Keratinocyte (primary cell): ENCODE results near the gene CD248. TPM values are rescaled to one million over a fixed set of nuclear protein-coding genes. Genes with fewer than 3 reads are reported as not detected.
A peak's percentile ranks its signal among the peaks of the same experiment; 100 is the strongest.

Source experiments
- DNase-seq: peaks from one replicate; pipeline ENCODE4 v3.0.0-alpha.2; 2011; ENCODE audit warnings: low read depth, missing footprints, low spot score
- FAIRE-seq: peaks from 2 replicates; lab custom pipeline; 2011; peaks lifted over from hg19 to GRCh38; lab: Jason Lieb, UNC
- H2AFZ ChIP-seq: 2 replicates; pipeline ENCODE4 v1.6.0; 2012; ENCODE audit warnings: low read length, control low read depth, inconsistent platforms; ENCODE audit not compliant: control insufficient read depth
- H3K27ac ChIP-seq: 2 replicates; pipeline ENCODE4 v1.5.1; 2011; ENCODE audit warnings: low read length; ENCODE audit not compliant: control insufficient read depth, insufficient read depth
- H3K27me3 ChIP-seq: 3 replicates; pipeline ENCODE4 v1.6.0; 2011; ENCODE audit warnings: low read length; ENCODE audit not compliant: control insufficient read depth, insufficient read depth; ENCODE audit errors: extremely low read depth
- H3K36me3 ChIP-seq, 2 experiments: 2 replicates in 1 of 2; 3 replicates in 1 of 2; pipeline ENCODE4 v1.5.1; 2011; ENCODE audit warnings: low read length in 2 of 2, mild to moderate bottlenecking in 1 of 2; ENCODE audit not compliant: control insufficient read depth in 2 of 2, insufficient read depth in 2 of 2; ENCODE audit errors: extremely low read depth in 1 of 2
- H3K4me1 ChIP-seq: 3 replicates; pipeline ENCODE4 v1.5.1; 2011; ENCODE audit warnings: low read length; ENCODE audit not compliant: control insufficient read depth, insufficient read depth; ENCODE audit errors: extremely low read depth
- H3K4me2 ChIP-seq: 3 replicates; pipeline ENCODE4 v1.6.0; 2011; ENCODE audit warnings: low read depth, low read length; ENCODE audit not compliant: control insufficient read depth, insufficient read depth; ENCODE audit errors: extremely low read depth
- H3K4me3 ChIP-seq, 3 experiments: fragments of 200-600 bp in 1 of 3; sonication (generic) in 1 of 3; 2 replicates in 2 of 3; 3 replicates in 1 of 3; pipeline ENCODE4 v1.5.1; 2011 to 2016; ENCODE audit warnings: low read length in 3 of 3, mild to moderate bottlenecking in 3 of 3, control low read depth in 2 of 3, inconsistent platforms in 1 of 3, low read depth in 1 of 3, mixed read lengths in 1 of 3, mixed run types in 1 of 3, moderate library complexity in 1 of 3; ENCODE audit not compliant: control insufficient read depth in 2 of 3, insufficient read depth in 2 of 3; ENCODE audit errors: extremely low read depth in 1 of 3
- H3K79me2 ChIP-seq: 2 replicates; pipeline ENCODE4 v1.6.0; 2012; ENCODE audit warnings: low read length; ENCODE audit not compliant: control insufficient read depth, insufficient read depth
- H3K9ac ChIP-seq: 3 replicates; pipeline ENCODE4 v1.6.0; 2011; ENCODE audit warnings: low read length; ENCODE audit not compliant: control insufficient read depth, insufficient read depth; ENCODE audit errors: extremely low read depth
- H3K9me1 ChIP-seq: 3 replicates; pipeline ENCODE4 v1.6.0; 2011; ENCODE audit warnings: low read length; ENCODE audit not compliant: control insufficient read depth, insufficient read depth; ENCODE audit errors: extremely low read depth
- H3K9me3 ChIP-seq: 2 replicates; pipeline ENCODE4 v1.5.1; 2012; ENCODE audit warnings: low read depth, low read length; ENCODE audit not compliant: control insufficient read depth
- H4K20me1 ChIP-seq: 3 replicates; pipeline ENCODE4 v1.6.0; 2011; ENCODE audit warnings: low read length; ENCODE audit not compliant: control insufficient read depth, insufficient read depth; ENCODE audit errors: extremely low read depth
- CTCF ChIP-seq, 3 experiments: IDR thresholded peaks in 1 of 3; conservative IDR thresholded peaks in 1 of 3; optimal IDR thresholded peaks in 1 of 3; 2 replicates in 2 of 3; 3 replicates in 1 of 3; pipeline versions ENCODE3 to v1.5.1; 2011; ENCODE audit warnings: low read length in 3 of 3, mild to moderate bottlenecking in 3 of 3, moderate library complexity in 2 of 3, control low read depth in 1 of 3, inconsistent platforms in 1 of 3; ENCODE audit not compliant: insufficient read depth in 2 of 3; ENCODE audit errors: extremely low read depth in 1 of 3
- EZH2 ChIP-seq: IDR thresholded peaks from one replicate; pipeline ENCODE4 v1.6.1; 2012; ENCODE audit warnings: inconsistent platforms, mild to moderate bottlenecking, low read length, moderate library complexity
- dilution Hi-C: fragments of 300-500 bp; cut with MboI; formaldehyde crosslinking; loops from one replicate; pipeline ENCODE4 v1.7.0; 2020; ENCODE audit warnings: low sequenced_read_pairs; ENCODE audit not compliant: extremely low pct_ligation_motif_present
- polyA plus RNA-seq, 5 experiments: library from polyadenylated mRNA; depleted of rRNA in 3 of 5; stranded (reverse) in 3 of 5; stranded (forward) in 1 of 5; unstranded in 1 of 5; fragments of >200 nt; gene quantifications; 1 replicate in 1 of 5; 2 replicates in 3 of 5; 3 replicates in 1 of 5; pipeline versions ENCODE4 v1.2.1 to v1.2.3, GENCODE V29; 2011 to 2012; ENCODE audit warnings: missing spikeins in 2 of 5, low read depth in 1 of 5, low replicate concordance in 1 of 5

The CD248 gene
- polyA plus RNA-seq, 1 donor (not counting 4 experiments of a cell fraction or from before 2014, with no cell fraction given), result 0.12 TPM

DNA sequence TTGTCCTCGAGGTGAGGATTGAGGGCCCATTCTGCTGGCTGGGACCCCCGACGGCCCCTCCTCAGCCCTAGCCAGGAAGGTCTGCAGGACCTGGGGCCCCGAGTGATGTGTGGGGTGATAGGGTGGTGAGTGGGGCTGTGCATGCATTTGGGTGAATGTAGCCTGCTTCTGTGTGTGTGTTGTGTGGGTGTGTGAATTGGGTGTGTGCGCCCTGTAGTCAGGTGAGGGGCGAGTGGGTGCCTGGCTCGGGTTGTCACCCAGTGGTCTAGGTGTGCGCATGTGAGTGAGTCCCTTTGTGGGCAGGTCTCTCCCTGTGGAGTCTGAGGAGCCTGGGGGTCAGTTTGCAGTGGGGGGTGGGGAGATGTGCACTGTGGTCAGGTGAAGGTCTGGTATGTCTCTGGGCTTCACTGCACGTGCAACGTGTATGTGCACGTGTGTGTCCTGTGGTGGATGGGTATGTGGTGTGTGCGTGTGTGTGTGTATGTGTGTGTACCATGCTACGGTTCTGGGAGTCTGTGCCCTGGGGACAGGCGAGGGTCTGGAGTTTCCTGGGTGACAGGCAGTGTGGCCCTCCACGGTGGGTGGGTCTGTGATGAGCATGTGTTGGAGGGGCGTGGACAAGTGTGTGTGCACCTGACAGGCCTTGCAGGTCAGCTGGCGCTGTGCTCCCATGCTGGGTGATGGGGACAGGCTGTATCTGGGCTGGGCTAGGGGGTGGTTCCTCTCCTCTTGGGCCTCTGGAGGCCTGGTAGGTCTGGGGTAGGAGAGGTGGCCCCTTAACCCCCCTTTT, 24.1 kb downstream of the CD248 start:
- peaks cover 10% of the 10 kb centered on the region for H3K79me2 ChIP-seq
- H4K20me1 ChIP-seq, result no peaks in the 10 kb centered on the region
- H3K4me3 ChIP-seq, result no peak overlapping the region
- H3K4me2 ChIP-seq, result no peak overlapping the region
- dilution Hi-C loops, result no loop called here
- H3K9me1 ChIP-seq, result no peaks in the 10 kb centered on the region
- peaks cover 13% of the 10 kb centered on the region for H3K4me1 ChIP-seq
- no peak overlapping the region for H3K9ac ChIP-seq
- no peak overlapping the region for H2AFZ ChIP-seq
- H3K27me3 ChIP-seq, result peaks cover 29% of the 10 kb centered on the region
- H3K9me3 ChIP-seq, result no peaks in the 10 kb centered on the region
- DNase-seq (no peak), FAIRE-seq (no peak)
- H3K36me3 ChIP-seq, result peaks cover under 1 to 1% of the 10 kb centered on the region in 2 experiments
- peak; percentile 5 for TF ChIP-seq EZH2
- TF ChIP-seq CTCF (optimal IDR thresholded peaks at IDR 0.05 in 1 of 3, IDR thresholded peaks at IDR 0.05 in 1 of 3, conservative IDR thresholded peaks at IDR 0.05 in 1 of 3; ENCODE audit: extremely low read depth in 1 of 3, insufficient read depth in 2 of 3, low read length in 3 of 3), result no peak
- no peak overlapping the region for H3K27ac ChIP-seq

GRCh38 chr11:66291706-66292542, 24.9 kb downstream of the CD248 start, which contains the start of gene TMEM151A:
Gene TMEM151A, plus strand, starts transcription at chr11:66291894. Its CDS starts 120 bp downstream, at chr11:66292014.
- no peak for DNase-seq
- no peaks in the 10 kb centered on the region for H3K9me1 ChIP-seq
- H3K4me3 ChIP-seq, result peak within 1 kb of the TSS; percentile 25 to 44 (median 43)
- TF ChIP-seq EZH2 (peak; percentile 17), CTCF (optimal IDR thresholded peaks at IDR 0.05 in 1 of 3, IDR thresholded peaks at IDR 0.05 in 1 of 3, conservative IDR thresholded peaks at IDR 0.05 in 1 of 3; ENCODE audit: extremely low read depth in 1 of 3, insufficient read depth in 2 of 3, low read length in 3 of 3) (no peak)
- no peak within 1 kb of the TSS for H3K9ac ChIP-seq
- dilution Hi-C loops, result no loop called here
- peaks cover 1 to 4% of the 10 kb centered on the region in 2 experiments for H3K36me3 ChIP-seq
- FAIRE-seq, result no peak
- H3K4me2 ChIP-seq, result peak within 1 kb of the TSS; percentile 60
- peaks cover 29% of the 10 kb centered on the region for H3K27me3 ChIP-seq
- H3K27ac ChIP-seq, result no peak within 1 kb of the TSS
- peak within 1 kb of the TSS; percentile 22 for H2AFZ ChIP-seq
- no peaks in the 10 kb centered on the region for H3K9me3 ChIP-seq
- peaks cover 18% of the 10 kb centered on the region for H3K79me2 ChIP-seq
- no peaks in the 10 kb centered on the region for H4K20me1 ChIP-seq
- peaks cover 16% of the 10 kb centered on the region for H3K4me1 ChIP-seq
